ENCODE data around the gene CEP290. TPM values are rescaled to one million over a fixed set of nuclear protein-coding genes. Genes with fewer than 3 reads are reported as not detected.

Gene CEP290
- total RNA-seq, 6 experiments from 2014 or later: 2.4 to 4.2 (median 3.5) TPM

DNA sequence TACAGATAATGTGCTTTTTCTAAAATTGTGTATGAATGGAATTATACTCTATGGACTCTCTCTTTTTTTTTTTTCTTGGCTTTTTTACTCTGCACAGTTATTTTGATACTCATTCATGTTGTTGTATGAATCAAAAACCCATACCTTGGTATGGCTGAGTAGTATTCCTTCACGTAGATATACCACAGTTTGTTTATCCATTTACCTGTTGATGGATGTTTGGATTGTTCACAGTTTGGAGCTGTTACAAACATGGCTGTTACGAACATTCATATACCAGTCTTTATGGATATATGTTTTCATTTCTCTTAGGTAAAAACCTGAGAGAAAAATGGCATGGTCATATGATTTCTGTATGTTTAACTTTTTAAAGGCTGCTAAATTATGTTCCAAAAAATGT is 43.4 kb upstream of the CEP290 start:
- Histone ChIP-seq H3K36me3 (no peaks in the 10 kb centered on the region), H3K9me3 (no peaks in the 10 kb centered on the region), H3K27ac (no peak overlapping the region), H3K4me1 (no peaks in the 10 kb centered on the region), H3K4me3 (no peak overlapping the region), H3K27me3 (no peaks in the 10 kb centered on the region)
- 88% methylated on average over 2 of the region's 2 CpGs for WGBS (ENCODE audit: insufficient coverage, low coverage, low lambda C conversion rate, missing lambda C conversion rate)
- DNase-seq: no peak
- ATAC-seq: no peak
- TF ChIP-seq POLR2A (IDR thresholded peaks at IDR 0.05): no peak
- TF ChIP-seq, protein P1, sequence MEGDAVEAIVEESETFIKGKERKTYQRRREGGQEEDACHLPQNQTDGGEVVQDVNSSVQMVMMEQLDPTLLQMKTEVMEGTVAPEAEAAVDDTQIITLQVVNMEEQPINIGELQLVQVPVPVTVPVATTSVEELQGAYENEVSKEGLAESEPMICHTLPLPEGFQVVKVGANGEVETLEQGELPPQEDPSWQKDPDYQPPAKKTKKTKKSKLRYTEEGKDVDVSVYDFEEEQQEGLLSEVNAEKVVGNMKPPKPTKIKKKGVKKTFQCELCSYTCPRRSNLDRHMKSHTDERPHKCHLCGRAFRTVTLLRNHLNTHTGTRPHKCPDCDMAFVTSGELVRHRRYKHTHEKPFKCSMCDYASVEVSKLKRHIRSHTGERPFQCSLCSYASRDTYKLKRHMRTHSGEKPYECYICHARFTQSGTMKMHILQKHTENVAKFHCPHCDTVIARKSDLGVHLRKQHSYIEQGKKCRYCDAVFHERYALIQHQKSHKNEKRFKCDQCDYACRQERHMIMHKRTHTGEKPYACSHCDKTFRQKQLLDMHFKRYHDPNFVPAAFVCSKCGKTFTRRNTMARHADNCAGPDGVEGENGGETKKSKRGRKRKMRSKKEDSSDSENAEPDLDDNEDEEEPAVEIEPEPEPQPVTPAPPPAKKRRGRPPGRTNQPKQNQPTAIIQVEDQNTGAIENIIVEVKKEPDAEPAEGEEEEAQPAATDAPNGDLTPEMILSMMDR (IDR thresholded peaks at IDR 0.05): no peak
- intact Hi-C loops (cut with DNase I): no loop called here

DNA sequence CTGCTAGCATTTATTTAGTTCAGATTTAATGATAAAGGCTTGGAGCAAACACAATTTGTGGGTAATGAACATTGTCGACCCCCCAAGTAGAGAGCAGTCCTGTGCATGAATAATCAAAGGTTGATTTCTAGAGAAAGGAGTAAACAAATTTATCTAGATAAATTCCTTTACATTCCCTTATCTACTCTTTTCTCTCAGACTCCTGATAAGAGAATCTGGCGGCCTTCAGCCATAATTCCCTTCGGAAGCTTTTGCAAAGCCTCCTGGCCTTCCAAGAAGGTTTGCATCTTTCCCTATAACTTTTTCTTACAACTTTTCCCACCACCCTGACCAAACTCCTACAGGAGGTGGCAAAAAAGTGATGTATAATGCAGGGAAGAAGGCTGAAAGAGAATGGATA is 42.3 kb upstream of the CEP290 start:
- Histone ChIP-seq H3K4me1 (no peaks in the 10 kb centered on the region), H3K9me3 (no peaks in the 10 kb centered on the region), H3K4me3 (no peak overlapping the region), H3K36me3 (no peaks in the 10 kb centered on the region), H3K27ac (no peak overlapping the region), H3K27me3 (no peaks in the 10 kb centered on the region)
- ATAC-seq (no peak), DNase-seq (no peak)
- WGBS (ENCODE audit: insufficient coverage, low coverage, low lambda C conversion rate, missing lambda C conversion rate): 92% methylated on average over 3 of the region's 3 CpGs
- intact Hi-C loops (cut with DNase I): no loop called here
- TF ChIP-seq POLR2A (IDR thresholded peaks at IDR 0.05): no peak
- TF ChIP-seq, protein P1 (IDR thresholded peaks at IDR 0.05): no peak

DNA sequence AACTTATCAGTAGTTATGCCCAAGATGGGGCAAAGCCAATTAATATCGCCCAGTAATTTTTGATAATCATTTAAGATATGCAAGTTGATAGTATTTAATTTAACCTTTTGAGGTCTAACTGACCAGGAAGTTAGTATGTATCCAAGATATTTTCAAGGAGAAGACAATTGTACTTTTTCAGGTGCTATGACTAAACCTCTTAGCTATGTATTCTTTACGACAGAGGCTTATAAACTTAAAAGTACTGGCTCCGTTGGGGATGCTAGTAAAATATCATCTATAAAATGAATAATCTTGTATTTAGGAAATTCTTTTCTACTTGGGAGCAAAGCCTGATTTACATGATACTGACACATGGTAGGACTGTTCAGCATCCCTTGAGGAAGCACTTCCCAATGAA is 40.5 kb upstream of the CEP290 start:
- no peaks in the 10 kb centered on the region for H3K4me1 ChIP-seq
- WGBS (ENCODE audit: insufficient coverage, low coverage, low lambda C conversion rate, missing lambda C conversion rate): 91% methylated on average over 3 of the region's 3 CpGs
- no peaks in the 10 kb centered on the region for H3K9me3 ChIP-seq
- DNase-seq: no peak
- H3K27me3 ChIP-seq: no peaks in the 10 kb centered on the region
- ATAC-seq: no peak
- no peak overlapping the region for H3K27ac ChIP-seq
- TF ChIP-seq, protein P1 (IDR thresholded peaks at IDR 0.05): no peak
- no peak for TF ChIP-seq POLR2A (IDR thresholded peaks at IDR 0.05)
- no peak overlapping the region for H3K4me3 ChIP-seq
- intact Hi-C loops (cut with DNase I): no loop called here
- no peaks in the 10 kb centered on the region for H3K36me3 ChIP-seq

DNA sequence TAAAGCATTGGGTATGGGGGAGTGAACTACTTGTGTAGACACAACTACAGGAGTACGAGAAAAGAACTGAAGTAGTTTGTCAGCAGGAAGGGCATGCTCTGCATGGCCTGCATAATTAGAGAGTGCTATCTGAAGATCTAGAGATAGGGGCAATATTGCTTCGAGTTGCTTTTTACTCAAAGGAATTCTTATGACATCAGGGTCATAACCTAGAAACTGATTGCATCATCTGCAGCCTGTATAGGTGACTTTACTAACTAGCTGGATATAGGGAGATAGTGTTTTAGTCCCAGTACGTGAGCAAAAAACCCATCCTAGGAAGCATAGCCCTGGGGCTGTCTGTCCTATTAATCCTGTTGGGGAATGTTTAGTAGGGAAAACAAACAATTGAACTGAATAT is 40.0 kb upstream of the CEP290 start:
- no peaks in the 10 kb centered on the region for H3K4me1 ChIP-seq
- DNase-seq (no peak), ATAC-seq (no peak)
- intact Hi-C loops (cut with DNase I): no loop called here
- H3K36me3 ChIP-seq: no peaks in the 10 kb centered on the region
- 77% methylated on average over 3 of the region's 3 CpGs for WGBS (ENCODE audit: insufficient coverage, low coverage, low lambda C conversion rate, missing lambda C conversion rate)
- H3K9me3 ChIP-seq: no peaks in the 10 kb centered on the region
- H3K4me3 ChIP-seq: no peak overlapping the region
- H3K27ac ChIP-seq: no peak overlapping the region
- no peaks in the 10 kb centered on the region for H3K27me3 ChIP-seq
- TF ChIP-seq, protein P1 (IDR thresholded peaks at IDR 0.05): no peak
- TF ChIP-seq POLR2A (IDR thresholded peaks at IDR 0.05): no peak

DNA sequence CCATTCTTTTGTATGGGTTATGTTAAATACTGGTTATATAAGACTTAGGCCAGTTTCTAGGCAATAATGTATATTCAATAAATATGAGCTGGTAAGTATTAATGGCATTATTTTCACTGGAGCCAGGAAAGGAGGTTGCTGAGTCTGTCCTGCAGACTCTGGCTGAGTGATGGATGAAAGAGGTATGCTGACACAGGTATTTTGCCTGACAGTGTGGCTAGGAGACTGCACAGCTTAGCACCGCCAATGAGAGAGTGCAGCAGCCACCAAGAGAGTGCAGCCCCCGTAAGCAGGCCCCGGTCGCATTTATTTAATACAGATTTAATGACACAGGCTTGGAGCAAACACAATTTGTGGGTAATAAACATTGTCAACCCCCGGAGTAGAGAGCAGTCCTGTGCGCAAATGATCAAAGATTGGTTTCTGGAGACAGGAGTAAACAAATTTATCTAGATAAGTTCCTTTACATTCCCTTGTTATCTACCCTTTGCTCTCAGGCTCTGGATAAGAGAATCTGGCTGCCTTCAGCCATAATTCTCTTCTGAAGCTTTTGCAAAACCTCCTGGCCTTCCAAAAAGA is 37.6 kb upstream of the CEP290 start:
- H3K27me3 ChIP-seq: no peaks in the 10 kb centered on the region
- no peaks in the 10 kb centered on the region for H3K9me3 ChIP-seq
- WGBS (ENCODE audit: insufficient coverage, low coverage, low lambda C conversion rate, missing lambda C conversion rate): 98% methylated on average over 6 of the region's 6 CpGs
- TF ChIP-seq POLR2A (IDR thresholded peaks at IDR 0.05): no peak
- H3K4me1 ChIP-seq: no peaks in the 10 kb centered on the region
- no peak overlapping the region for H3K27ac ChIP-seq
- H3K4me3 ChIP-seq: no peak overlapping the region
- intact Hi-C loops (cut with DNase I): no loop called here
- no peak for ATAC-seq
- no peak for DNase-seq
- no peaks in the 10 kb centered on the region for H3K36me3 ChIP-seq
